ENCODE results near the gene SLC37A2. TPM values are rescaled to one million over a fixed set of nuclear protein-coding genes. Genes with fewer than 3 reads are reported as not detected.

SLC37A2 gene
- polyA plus RNA-seq, 1 donor (not counting 4 experiments of a cell fraction or from before 2014, with no cell fraction given): 21.0 TPM

- TF ChIP-seq, protein P1, sequence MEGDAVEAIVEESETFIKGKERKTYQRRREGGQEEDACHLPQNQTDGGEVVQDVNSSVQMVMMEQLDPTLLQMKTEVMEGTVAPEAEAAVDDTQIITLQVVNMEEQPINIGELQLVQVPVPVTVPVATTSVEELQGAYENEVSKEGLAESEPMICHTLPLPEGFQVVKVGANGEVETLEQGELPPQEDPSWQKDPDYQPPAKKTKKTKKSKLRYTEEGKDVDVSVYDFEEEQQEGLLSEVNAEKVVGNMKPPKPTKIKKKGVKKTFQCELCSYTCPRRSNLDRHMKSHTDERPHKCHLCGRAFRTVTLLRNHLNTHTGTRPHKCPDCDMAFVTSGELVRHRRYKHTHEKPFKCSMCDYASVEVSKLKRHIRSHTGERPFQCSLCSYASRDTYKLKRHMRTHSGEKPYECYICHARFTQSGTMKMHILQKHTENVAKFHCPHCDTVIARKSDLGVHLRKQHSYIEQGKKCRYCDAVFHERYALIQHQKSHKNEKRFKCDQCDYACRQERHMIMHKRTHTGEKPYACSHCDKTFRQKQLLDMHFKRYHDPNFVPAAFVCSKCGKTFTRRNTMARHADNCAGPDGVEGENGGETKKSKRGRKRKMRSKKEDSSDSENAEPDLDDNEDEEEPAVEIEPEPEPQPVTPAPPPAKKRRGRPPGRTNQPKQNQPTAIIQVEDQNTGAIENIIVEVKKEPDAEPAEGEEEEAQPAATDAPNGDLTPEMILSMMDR (optimal IDR thresholded peaks at IDR 0.05 in 1 of 3, IDR thresholded peaks at IDR 0.05 in 1 of 3, conservative IDR thresholded peaks at IDR 0.05 in 1 of 3; ENCODE audit: extremely low read depth in 1 of 3, insufficient read depth in 2 of 3, low read length in 3 of 3): no peak
- TF ChIP-seq EZH2 (IDR thresholded peaks at IDR 0.05; ENCODE audit: low read length): no peak
- dilution Hi-C loops (cut with MboI; ENCODE audit: extremely low pct_ligation_motif_present, low sequenced_read_pairs): no loop called here
- H3K36me3 ChIP-seq (ENCODE audit: control insufficient read depth in 2 of 2, extremely low read depth in 1 of 2, insufficient read depth in 2 of 2, low read length in 2 of 2): no peaks in the 10 kb centered on the region
Observed at GRCh38 chr11:125056931-125057692, 6.0 kb upstream of the SLC37A2 start.

DNA sequence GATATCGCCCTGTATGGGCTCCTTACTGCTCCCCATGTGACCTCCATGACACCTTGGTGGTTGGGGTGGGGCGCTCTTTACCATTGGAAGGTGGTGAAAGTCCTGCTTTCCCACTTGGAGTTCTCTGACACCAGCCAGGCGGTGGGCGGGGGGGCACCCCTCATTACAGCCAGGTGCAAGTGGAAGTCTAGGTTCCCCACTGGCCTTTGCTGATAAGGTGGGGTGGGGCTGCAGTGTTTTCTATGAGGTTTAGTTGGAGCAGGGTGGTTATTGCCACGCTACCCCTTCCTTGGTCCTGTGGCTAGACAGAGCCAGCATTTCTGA is 5.5 kb upstream of the SLC37A2 start:
- H3K9me1 ChIP-seq (ENCODE audit: control insufficient read depth, extremely low read depth, insufficient read depth, low read length): no peaks in the 10 kb centered on the region
- TF ChIP-seq EZH2 (IDR thresholded peaks at IDR 0.05; ENCODE audit: low read length): no peak
- TF ChIP-seq, protein P1 (optimal IDR thresholded peaks at IDR 0.05 in 1 of 3, IDR thresholded peaks at IDR 0.05 in 1 of 3, conservative IDR thresholded peaks at IDR 0.05 in 1 of 3; ENCODE audit: extremely low read depth in 1 of 3, insufficient read depth in 2 of 3, low read length in 3 of 3): no peak
- H3K4me2 ChIP-seq (ENCODE audit: control insufficient read depth, extremely low read depth, insufficient read depth, low read depth, low read length): no peak overlapping the region
- no peaks in the 10 kb centered on the region for H3K9me3 ChIP-seq (ENCODE audit: control insufficient read depth, low read depth, low read length)
- no peaks in the 10 kb centered on the region for H3K79me2 ChIP-seq (ENCODE audit: control insufficient read depth, insufficient read depth, low read length)
- H3K4me1 ChIP-seq (ENCODE audit: control insufficient read depth, extremely low read depth, insufficient read depth, low read length): peaks cover 8% of the 10 kb centered on the region
- H4K20me1 ChIP-seq (ENCODE audit: control insufficient read depth, extremely low read depth, insufficient read depth, low read length): no peaks in the 10 kb centered on the region
- no peaks in the 10 kb centered on the region for H3K27me3 ChIP-seq (ENCODE audit: control insufficient read depth, extremely low read depth, insufficient read depth, low read length)
- no peak overlapping the region for H3K4me3 ChIP-seq (ENCODE audit: control insufficient read depth in 2 of 3, extremely low read depth in 1 of 3, insufficient read depth in 2 of 3, low read depth in 1 of 3, low read length in 3 of 3)
- dilution Hi-C loops (cut with MboI; ENCODE audit: extremely low pct_ligation_motif_present, low sequenced_read_pairs): no loop called here
- H3K27ac ChIP-seq (ENCODE audit: control insufficient read depth, insufficient read depth, low read length): no peak overlapping the region
- FAIRE-seq (no peak), DNase-seq (ENCODE audit: low read depth, low spot score) (no peak)
- no peaks in the 10 kb centered on the region for H3K36me3 ChIP-seq (ENCODE audit: control insufficient read depth in 2 of 2, extremely low read depth in 1 of 2, insufficient read depth in 2 of 2, low read length in 2 of 2)
- H2AFZ ChIP-seq (ENCODE audit: control insufficient read depth, low read length): no peak overlapping the region
- H3K9ac ChIP-seq (ENCODE audit: control insufficient read depth, extremely low read depth, insufficient read depth, low read length): no peak overlapping the region

More at GRCh38 chr11:125056931-125057692, 6.0 kb upstream of the SLC37A2 start:
- Histone ChIP-seq H3K27ac (ENCODE audit: control insufficient read depth, insufficient read depth, low read length) (no peak overlapping the region), H3K9me1 (ENCODE audit: control insufficient read depth, extremely low read depth, insufficient read depth, low read length) (no peaks in the 10 kb centered on the region), H3K79me2 (ENCODE audit: control insufficient read depth, insufficient read depth, low read length) (no peaks in the 10 kb centered on the region), H3K4me1 (ENCODE audit: control insufficient read depth, extremely low read depth, insufficient read depth, low read length) (peaks cover 4% of the 10 kb centered on the region), H3K9me3 (ENCODE audit: control insufficient read depth, low read depth, low read length) (no peaks in the 10 kb centered on the region), H3K4me2 (ENCODE audit: control insufficient read depth, extremely low read depth, insufficient read depth, low read depth, low read length) (no peak overlapping the region), H4K20me1 (ENCODE audit: control insufficient read depth, extremely low read depth, insufficient read depth, low read length) (no peaks in the 10 kb centered on the region), H3K9ac (ENCODE audit: control insufficient read depth, extremely low read depth, insufficient read depth, low read length) (no peak overlapping the region), H3K4me3 (ENCODE audit: control insufficient read depth in 2 of 3, extremely low read depth in 1 of 3, insufficient read depth in 2 of 3, low read depth in 1 of 3, low read length in 3 of 3) (no peak overlapping the region), H3K27me3 (ENCODE audit: control insufficient read depth, extremely low read depth, insufficient read depth, low read length) (no peaks in the 10 kb centered on the region), H2AFZ (ENCODE audit: control insufficient read depth, low read length) (no peak overlapping the region)
- FAIRE-seq (no peak), DNase-seq (ENCODE audit: low read depth, low spot score) (no peak)

Measured in keratinocyte (primary cell).